LoVo (cell line): ENCODE measurements around the gene TUFM.
"Not testable (repeated sequence)": the region's sequence is repeated elsewhere in the genome, so short reads cannot be mapped to it uniquely, and the experiment has no call there.

Experiments
- DNase-seq: peaks from one replicate; pipeline ENCODE4 v3.0.0-alpha.2; 2016; ENCODE audit warnings: low spot score

TUFM gene

DNA sequence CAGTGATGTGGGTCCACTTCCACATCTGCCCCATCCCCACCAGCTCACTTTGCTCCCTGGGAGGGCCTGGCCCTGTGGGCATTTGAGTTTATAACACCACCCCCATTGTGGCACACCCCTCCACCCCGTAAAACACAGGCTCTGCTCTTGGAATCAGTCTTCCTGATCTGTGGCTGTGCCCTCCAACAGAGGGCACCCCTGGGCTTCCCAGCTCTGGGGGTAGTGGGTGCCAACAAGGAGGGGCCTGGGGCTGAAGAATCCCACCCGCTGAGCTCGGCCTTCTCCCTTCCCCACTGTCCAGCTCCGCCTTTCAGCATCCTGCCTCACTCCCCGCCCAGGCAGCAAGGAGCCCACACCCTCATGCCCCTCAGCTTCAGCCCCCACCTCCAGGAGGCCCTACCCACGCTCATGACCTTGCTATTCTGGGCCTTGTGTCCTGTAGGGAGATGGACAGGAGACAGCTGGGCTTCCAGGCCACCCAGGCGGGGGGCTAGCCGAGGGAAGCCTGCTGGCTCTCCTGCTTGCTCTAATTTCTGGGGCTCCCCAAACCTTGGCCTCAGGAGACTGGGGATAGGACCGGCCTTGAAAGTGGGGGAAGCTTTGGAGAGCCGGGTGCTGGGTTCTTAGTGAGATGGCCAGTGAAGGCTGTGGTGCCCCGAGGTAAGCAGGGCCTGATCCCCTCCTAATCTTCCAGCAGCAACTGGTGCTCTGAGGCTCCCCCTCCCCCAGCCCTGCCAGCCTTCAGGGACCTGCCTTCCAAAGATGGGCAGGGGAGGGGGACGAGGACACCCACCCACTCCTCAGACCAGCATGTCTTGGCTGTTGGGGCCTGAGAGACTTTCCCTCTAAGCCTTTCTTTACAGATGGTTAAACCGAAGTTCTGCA is 29.2 kb upstream of the TUFM start:
- no peak for DNase-seq

DNA sequence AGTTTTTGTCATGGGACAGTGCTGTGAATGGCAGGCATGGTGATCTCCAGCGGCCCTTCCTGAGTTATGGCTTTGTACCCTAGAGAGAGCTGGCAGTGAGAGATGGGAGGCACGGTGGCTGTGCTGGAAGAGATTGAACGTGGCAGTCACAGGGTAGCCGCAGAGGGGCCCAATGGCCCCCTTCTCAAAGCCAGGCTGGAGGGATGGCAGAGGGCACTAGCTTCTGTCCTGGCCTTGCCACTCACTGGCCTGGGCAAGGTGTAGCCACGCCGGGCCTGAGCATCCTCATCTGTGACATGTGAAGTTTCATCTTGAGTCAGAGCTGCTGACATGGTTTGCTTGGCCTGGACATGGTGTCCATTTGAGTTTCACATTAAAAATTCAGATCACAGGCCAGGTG is 28.3 kb upstream of the TUFM start:
- no peak for DNase-seq

DNA sequence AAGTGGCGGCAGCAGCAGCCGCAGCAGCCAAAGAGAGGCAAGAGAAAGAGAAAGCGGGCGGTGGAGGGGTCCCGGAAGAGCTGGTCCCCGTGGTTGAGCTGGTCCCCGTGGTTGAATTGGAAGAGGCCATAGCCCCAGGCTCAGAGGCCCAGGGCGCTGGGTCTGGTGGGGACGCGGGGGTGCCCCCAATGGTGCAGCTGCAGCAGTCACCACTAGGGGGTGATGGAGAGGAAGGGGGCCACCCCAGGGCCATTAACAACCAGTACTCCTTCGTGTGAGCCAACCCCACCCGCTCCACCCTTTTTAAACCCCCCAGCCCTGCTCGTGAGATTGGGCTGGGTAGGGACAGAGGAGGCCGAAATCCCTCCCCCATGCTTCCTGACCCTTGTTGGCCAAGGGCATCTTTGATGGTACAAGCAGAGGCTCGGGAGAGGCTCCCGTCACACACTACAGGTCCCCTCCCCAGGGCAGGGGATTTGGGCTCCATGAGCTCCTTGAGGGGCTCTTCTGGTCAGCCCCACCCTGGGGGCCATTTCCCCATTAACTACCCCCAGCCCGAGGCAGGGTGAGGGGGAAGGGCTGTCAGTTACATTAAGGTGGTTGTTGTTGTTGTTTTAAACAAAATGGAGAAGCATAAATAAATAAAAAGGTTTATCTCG is 27.5 kb upstream of the TUFM start:
- DNase-seq: no peak

DNA sequence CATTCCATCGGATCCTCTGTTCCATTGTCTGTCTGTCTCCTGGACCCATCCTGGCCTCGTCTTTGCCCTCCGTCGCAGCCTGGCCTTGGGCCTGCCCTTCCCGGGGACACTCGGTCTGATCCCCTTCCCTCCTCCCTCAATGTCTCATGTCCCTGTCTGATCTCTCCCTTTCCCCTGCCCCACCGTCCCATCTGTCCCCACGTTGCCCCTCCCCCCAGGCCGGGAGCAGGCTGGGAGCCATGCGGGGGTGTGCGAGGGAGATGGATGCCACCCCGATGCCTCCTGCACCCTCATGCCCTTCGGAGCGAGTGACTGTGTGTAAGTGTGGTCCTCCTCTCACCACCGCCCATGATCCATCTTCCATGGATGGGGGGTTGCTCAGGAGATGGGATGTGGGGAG is 26.8 kb upstream of the TUFM start:
- DNase-seq: no peak

DNA sequence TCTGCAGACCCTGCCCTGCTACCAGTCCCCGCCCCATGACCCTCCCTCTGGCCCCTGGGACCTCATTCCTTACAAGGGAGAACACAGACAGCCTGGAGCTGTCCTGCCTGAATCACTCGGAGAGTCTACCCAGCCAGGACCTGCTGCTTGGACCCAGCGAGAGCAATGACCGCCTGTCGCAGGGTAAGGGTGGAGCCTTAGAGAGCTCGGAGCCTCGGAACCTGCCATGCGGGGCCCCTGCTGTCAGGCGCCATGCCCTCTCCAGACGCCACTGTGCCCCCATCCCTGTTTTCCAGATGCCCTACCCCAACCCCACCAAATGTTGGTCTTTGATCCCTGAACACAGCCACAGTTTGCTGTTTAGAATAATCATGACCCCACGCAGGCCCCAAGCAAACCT is 23.1 kb upstream of the TUFM start:
- no peak for DNase-seq

DNA sequence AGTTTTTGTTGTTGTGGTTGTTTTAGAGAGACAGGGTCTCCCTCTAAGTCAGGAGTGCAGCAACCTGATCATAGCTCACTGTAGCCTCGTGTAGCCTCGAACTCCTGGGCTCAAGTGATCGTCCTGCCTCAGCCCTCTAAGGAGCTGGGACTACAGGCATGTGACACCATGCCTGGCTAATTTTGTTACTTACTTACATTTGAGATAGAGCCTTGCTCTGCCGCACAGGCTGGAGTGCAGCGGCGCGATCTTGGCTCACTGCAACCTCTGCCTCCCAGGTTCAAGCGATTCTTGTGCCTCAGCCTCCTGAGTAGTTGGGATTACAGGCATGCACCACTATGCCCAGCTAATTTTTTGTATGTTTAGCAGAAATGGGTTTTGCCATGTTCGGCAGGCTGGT is 21.5 kb upstream of the TUFM start:
- not testable (repeated sequence) for DNase-seq

DNA sequence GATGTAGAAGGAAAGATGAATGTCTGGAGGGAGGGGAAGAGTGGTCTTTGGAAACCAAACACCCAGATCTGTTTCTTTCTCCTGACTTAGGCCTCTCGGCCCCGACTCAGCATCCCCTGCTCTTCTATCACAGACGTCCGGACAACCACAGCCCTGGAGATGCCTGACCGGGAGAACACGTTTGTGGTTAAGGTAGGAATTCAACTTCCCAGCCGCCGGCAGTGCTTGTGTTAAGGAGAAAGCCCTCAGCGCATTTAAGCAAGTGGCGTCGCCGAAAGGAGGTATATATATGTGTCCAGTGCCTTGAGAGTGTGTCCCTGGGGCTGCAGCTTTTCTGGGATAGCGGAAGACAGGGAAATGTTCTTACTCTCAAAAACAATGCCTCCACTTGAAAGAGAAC is 21.1 kb upstream of the TUFM start:
- DNase-seq: no peak

DNA sequence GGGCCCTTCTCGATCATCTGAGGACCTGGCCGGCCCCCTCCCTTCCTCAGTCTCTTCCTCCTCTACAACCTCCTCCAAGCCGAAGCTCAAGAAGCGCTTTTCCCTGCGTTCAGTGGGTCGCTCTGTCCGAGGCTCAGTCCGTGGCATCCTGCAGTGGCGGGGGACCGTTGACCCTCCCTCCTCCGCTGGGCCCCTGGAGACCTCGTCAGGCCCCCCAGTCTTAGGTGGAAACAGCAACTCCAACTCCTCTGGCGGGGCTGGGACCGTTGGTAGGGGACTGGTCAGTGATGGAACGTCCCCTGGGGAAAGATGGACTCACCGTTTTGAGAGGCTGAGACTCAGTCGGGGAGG is 20.3 kb upstream of the TUFM start:
- DNase-seq: no peak

DNA sequence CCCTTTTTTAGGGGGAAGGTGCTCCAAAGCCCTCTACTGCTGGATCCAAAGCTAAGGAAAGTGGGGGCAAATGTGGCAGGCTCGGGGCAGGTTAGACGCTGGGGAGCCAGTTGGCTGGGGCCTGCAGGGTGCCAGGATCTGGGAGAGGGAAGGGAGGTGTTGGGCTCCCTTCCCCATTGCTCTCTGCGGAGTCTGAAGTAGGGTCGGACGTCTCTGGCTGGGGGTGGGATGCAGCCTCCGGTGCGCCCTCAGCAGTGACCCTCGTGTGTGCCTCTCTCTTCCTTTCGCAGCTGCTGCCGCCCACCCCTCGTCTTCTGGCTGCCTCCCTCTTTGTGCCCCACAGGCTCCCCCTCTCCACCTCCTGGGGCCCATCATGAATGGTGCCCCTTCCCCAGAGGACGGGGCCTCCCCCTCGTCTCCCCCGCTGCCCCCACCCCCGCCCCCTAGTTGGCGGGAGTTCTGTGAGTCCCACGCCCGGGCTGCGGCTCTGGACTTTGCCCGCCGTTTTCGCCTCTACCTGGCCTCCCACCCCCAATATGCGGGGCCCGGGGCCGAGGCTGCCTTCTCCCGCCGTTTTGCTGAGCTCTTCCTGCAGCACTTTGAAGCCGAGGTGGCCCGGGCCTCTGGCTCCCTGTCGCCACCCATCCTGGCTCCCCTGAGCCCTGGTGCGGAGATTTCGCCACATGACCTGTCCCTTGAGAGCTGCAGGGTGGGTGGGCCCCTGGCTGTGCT is 19.7 kb upstream of the TUFM start:
- DNase-seq: no peak

DNA sequence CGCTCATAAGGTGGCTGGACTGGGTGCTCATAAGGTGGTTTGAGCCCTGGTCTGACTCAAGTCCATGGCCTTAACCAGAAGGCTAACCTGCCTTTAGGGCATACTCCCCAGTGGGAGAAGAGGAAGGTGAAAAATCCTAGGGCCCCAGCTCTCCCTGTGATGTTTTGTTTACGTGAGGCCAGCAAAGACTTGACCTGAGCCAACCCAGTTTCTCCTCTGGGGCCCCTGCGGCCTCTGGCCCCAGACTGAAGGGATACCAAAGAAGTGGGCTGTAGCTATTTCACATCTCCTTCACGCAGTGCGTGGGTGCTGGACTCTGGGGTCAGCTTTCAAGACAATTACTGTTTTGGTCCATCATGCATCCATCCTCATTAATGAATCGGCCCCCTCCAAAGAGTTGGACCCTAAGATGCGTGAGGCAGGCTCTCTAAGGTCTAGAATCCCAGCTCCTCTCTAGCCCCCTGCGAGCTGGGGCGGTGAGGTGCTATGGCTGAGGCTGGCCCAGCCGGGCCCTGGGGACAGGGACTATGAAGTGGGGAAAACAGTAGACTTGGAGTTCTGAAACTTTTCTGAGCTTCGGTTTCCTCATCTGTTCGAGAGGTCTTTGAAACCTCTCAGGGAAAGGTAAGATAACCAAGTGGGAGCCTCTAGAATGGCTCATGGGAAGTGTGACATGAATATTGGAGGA is 19.0 kb upstream of the TUFM start:
- no peak for DNase-seq

DNA sequence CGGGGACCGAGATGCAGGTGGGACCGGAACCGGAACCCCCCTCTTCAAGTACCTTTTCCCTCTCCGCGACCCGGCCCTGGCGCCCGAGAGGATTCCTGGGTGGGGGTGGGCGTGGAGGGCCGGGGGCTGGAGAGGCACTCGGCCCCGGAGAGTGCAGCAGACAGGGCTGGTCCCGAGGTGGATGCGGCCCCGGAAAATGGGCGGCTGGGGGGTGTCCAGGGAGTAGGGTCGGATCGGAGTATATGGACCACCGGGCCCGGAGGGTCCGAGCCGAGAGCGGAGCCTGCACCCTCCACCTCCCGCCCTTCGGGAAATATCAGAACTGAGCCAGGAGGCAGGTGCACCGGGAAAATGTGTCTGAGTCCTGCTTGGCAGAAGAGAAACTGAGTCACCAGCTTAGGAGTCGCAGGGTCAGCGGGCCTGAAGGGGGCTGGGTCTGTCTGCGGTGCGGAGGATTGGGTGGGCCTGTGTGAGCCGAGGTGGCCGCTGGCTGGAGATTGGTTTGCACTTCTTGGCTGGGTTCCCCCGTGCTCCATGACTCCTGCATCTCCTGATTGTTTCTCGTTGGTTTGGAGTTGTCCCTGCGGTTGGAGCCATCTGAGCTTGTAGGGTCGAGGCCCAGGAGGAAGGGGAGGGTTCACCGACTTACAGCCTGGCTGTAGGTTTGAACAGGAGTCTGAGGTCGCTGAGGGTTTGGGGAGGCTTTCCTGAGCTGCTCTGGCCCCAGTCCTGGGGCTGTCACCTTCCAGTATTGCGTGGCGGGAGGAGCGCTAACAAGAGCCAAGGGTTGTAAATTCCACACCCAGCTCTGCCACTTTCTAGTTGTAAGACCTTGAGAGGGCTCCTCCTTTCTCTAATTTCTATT is 18.0 kb upstream of the TUFM start:
- peak; percentile 15 for DNase-seq

DNA sequence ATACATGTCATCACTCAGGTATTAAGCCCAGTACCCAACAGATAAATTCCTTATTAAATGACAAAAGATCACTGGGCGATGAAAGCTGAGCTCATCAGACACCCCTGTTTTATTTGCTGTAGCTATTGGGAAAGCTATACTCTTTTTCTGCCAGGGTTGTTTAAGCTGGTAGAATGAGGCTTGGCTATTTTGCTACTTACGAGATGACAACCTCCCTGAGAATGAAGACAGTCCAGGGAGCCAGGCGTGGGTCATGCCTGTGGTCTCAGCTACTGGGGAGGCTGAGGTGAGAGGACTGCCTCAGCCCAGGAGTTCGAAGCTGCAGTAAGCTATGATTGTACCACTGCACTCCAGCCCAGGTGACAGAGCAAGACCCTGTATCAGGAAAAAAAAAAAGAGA is 13.2 kb upstream of the TUFM start:
- no peak for DNase-seq

DNA sequence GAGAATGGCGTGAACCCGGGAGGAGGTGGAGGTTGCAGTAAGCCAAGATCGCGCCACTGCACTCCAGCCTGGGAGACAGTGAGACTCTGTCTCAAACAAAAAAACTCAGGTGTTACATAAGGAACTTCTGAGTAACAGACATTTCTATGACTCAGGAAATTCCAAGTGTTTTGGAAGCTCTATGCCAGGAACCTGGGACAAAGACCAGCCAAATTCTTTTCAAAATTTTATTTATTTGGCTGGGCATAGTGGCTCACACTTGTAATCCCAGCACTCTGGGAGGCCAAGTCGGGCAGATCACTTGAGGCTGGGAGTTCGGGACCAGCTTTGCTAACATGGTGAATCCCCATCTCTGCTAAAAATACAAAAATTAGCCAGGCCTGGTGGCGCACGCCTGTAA is 12.3 kb upstream of the TUFM start:
- no peak for DNase-seq

DNA sequence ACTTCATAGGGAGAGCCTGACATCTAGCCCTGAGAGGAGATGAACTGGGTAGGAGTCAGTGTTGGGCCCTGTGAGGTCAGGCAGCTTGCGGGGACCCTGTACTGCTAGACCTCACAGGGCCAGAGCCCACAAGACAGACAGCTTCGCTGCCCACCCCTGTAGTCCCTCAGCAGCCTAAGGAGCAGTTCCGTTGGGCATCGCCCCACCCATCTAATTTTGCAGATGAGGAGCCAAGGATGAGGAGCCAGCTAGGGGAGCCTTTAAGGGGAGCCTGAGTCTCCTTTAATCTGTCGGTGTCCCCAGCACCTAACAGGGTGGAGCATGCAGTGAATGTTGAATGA is 755 bp upstream of the TUFM start:
- no peak for DNase-seq

DNA sequence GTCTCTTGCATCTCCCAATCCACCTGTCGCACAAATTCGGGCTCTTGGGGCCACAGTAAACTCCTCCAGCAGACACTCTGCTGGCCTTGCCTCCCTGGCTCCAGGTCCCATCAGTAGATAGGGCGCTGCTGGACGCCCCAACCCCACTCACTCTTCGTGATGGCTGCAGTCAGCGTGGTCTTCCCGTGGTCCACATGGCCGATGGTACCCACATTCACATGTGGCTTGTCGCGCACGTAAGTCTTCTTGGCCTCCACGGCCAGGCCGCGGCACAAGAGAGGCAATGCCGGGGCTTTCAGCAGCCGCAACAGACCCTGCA is 428 bp downstream of the TUFM start:
- DNase-seq: no peak

DNA sequence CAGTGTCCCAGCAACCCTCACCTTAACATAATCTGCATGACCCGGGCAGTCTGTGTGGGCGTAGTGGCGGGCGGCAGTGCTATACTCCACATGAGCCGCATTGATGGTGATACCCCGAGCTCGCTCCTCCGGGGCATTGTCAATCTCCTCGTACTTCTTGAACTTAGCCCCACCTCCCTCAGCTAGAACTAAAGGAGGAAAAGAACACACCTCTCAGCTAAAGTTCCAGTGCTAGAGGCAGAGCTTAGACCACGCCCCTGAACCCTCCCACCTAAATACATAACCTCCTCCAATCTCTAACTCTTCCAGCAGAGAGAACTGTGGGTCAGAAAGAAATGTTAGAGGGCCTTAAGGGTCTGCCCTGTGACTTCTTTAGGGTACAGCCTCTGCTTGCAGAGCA is 855 bp downstream of the TUFM start:
- peak; percentile 55 for DNase-seq

DNA sequence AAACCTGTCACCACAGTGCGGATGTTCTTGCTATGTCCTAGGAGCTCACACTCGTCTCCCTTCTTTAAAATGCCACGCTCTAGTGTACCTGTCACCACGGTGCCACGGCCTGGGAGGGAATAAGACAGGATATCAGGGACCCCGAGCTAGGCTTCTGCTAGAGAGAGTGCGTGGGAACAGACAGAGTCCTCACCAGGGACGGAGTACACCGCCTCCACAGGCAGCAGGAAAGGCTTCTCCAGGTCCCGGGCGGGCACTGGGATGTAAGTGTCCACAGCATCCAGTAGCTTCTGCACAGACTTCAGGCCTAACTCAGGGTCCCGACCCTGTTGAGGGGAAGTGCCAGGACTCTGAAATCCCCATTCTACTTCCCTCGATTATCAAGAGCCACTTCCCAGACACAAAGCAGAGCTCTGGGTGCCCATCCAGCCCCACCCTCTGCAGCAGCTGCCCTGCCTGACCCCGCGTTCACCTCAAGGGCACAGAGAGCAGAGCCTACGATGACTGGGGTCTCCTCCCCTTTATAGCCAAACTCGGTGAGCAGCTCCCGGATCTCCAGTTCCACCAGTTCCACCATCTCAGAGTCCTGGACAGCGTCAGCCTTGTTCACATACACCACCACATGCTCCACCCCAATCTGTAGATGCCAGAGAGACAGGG is 1.8 kb downstream of the TUFM start:
- no peak for DNase-seq

DNA sequence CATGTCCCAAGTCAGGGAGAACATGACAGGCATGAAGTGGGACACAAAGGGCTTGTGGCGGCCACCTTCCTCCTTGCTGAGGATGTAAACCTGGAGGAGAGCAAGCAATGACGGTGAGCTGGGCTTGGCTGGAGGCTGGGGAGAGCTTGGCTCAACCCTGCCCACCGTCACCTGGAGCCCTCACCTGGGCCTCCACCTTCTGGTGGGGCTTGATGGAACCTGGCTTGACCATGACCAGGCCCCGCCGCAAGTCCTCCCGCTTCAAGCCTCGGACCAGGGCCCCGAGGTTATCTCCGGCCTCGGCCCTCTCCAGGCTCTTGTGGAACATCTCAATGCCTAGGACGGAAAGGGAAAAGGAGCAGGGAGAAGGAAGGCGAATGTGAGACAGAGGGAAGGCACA is 2.4 kb downstream of the TUFM start:
- no peak for DNase-seq

DNA sequence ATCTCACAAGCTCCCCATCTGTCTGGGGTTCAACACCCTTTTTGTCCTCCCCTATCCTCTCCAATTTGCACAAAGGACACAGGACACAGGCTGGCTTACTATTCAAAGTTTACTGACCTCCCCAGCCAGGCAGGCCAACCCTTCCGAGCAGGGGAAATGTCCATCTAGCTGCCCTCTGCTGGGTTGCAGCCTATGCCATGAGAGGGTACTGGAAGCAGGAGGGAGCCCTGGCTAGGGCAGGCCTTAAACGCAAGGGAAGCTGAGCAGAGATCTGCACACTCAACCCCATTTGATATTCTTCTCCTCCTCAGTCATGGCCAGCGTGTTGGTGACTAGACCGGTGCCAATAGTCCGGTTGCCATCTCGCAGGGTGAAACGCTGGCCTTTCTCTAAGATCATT is 3.5 kb downstream of the TUFM start:
- no peak for DNase-seq

DNA sequence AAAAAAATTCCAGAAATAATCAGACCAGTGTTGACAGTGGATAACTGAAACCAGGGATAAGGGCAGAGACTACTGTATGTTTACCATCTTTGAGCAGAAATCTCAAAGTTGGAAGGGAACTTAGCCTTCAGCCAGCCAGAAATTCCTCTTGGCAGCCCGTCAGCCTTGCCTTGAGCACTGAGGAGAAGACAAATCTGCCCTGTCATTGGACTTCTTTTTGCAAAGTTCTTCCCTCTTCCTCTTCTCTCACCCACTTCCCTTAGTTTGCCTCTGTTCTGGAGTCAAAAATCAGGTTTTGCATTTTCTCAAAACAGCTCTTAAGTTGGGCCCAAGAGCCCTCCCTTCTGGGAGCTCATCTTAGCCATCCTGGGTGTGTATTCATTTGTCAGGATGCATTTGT is 6.2 kb downstream of the TUFM start:
- no peak for DNase-seq

DNA sequence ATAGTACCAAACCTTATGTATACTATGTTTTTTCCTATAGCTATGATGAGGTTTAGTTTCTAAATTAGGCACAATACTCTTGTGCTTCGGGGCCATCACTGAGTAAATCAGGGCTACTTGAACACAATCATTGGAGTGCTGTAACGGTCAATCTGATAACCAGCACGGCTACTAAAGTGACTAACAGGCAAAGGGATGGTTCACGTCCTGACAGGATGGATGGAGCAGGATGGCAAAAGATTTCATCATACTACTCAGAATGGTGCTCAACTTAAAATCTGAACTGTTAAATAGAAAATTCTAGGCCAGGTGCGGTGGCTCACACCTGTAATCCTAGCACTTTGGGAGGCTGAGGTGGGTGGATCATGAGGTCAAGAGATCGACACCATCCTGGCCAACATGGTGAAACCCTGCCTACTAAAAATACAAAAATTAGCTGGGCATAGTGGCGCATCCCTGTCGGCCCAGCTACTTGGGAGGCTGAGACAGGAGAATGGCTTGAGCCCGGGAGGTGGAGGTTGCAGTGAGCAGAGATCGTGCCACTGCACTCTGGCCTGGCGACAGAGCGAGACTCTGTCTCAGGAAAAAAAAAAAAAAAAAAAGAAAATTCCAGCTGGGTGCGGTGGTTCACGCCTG is 7.0 kb downstream of the TUFM start:
- no peak for DNase-seq
